H1 (cell line): Measurements from ENCODE around the gene VPS37D.

ENCODE experiments used
- BCL11A ChIP-seq, 2 experiments: IDR thresholded peaks; one replicate each; pipeline ENCODE4 v1.6.1; 2011; ENCODE audit warnings: low read depth in 2 of 2, low read length in 2 of 2, mild to moderate bottlenecking in 2 of 2
- BRCA1 ChIP-seq: IDR thresholded peaks from 2 replicates; pipeline ENCODE4 v1.6.1; 2012; ENCODE audit warnings: low read depth, low read length, improper control_type of control experiment
- CEBPB ChIP-seq: IDR thresholded peaks from 2 replicates; pipeline ENCODE4 v1.6.1; 2012; ENCODE audit warnings: low read depth, low read length
- CHD7 ChIP-seq: fragments of 300-600 bp; sonication (generic); IDR thresholded peaks from 2 replicates; pipeline ENCODE4 v1.7.1; 2012; ENCODE audit warnings: low read length, moderate library complexity, mild to moderate bottlenecking, inconsistent platforms; ENCODE audit not compliant: insufficient replicate concordance
- EGR1 ChIP-seq: IDR thresholded peaks from 2 replicates; pipeline ENCODE4 v1.6.1; 2011; ENCODE audit warnings: low read depth, low read length, borderline replicate concordance
- KDM1A ChIP-seq: fragments of 200-600, 300-600 bp; sonication (generic); IDR thresholded peaks from 2 replicates; pipeline ENCODE4 v1.7.1; 2016; ENCODE audit warnings: mild to moderate bottlenecking, low read length, borderline replicate concordance
- NRF1 ChIP-seq: IDR thresholded peaks from 2 replicates; pipeline ENCODE4 v1.6.1; 2011; ENCODE audit warnings: mild to moderate bottlenecking, low read depth, low read length, improper control_type of control experiment
- POLR2A ChIP-seq, 2 experiments: IDR thresholded peaks; 1 replicate in 1 of 2; 2 replicates in 1 of 2; pipeline ENCODE4 v1.6.1; 2011; ENCODE audit warnings: low read depth in 2 of 2, low read length in 2 of 2, mild to moderate bottlenecking in 2 of 2; ENCODE audit errors: control extremely low read depth in 1 of 2
- POLR2AphosphoS5 ChIP-seq: IDR thresholded peaks from 2 replicates; pipeline ENCODE4 v1.6.1; 2011; ENCODE audit warnings: low read depth, low read length
- TF ChIP-seq, protein P1 (sequence below), 3 experiments: IDR thresholded peaks; 1 replicate in 2 of 3; 2 replicates in 1 of 3; pipeline versions ENCODE4 v1.5.1 to v1.6.1; 2011; ENCODE audit warnings: low read length in 3 of 3, mild to moderate bottlenecking in 3 of 3, inconsistent platforms in 2 of 3, low read depth in 1 of 3, moderate library complexity in 1 of 3; ENCODE audit not compliant: insufficient read depth in 1 of 3; ENCODE audit errors: control extremely low read depth in 1 of 3

DNA sequence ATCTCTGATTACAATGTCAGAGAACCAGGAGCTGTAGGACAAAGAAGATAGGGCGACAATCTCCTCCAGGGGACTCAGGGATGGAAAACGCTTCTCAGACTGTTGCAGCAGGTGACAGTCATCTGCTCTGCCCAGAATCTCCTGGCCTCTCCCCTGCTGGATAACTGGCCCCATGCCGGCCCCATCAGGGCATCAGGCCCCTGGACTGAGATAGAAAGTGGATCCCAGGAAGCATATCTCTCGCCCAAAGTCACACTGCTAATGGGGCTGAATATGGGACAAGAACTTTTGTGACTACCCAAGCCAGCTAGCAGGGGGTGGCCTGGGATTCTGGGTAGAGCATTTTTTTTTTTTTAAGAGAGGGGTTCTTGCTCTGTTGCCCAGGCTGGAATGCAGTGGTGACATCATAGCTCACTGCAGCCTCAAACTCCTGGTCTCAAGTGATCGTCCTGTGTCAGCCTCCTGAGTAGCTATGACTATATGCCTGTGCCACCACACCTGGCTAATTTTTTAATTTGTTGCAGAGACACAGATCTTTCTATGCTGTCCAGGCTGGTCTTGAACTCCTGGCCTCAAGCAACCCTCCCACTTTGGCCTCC lies 22.8 kb upstream of the VPS37D start:
- TF ChIP-seq EGR1 (no peak), CEBPB (no peak), BCL11A (IDR thresholded peaks at IDR 0.05; ENCODE audit: low read depth in 2 of 2, low read length in 2 of 2) (no peak), POLR2A (IDR thresholded peaks at IDR 0.05; ENCODE audit: control extremely low read depth in 1 of 2, low read depth in 2 of 2, low read length in 2 of 2) (no peak), NRF1 (no peak), CHD7 (no peak), KDM1A (no peak), POLR2AphosphoS5 (no peak), BRCA1 (no peak)
- TF ChIP-seq, protein P1, sequence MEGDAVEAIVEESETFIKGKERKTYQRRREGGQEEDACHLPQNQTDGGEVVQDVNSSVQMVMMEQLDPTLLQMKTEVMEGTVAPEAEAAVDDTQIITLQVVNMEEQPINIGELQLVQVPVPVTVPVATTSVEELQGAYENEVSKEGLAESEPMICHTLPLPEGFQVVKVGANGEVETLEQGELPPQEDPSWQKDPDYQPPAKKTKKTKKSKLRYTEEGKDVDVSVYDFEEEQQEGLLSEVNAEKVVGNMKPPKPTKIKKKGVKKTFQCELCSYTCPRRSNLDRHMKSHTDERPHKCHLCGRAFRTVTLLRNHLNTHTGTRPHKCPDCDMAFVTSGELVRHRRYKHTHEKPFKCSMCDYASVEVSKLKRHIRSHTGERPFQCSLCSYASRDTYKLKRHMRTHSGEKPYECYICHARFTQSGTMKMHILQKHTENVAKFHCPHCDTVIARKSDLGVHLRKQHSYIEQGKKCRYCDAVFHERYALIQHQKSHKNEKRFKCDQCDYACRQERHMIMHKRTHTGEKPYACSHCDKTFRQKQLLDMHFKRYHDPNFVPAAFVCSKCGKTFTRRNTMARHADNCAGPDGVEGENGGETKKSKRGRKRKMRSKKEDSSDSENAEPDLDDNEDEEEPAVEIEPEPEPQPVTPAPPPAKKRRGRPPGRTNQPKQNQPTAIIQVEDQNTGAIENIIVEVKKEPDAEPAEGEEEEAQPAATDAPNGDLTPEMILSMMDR (IDR thresholded peaks at IDR 0.05; ENCODE audit: control extremely low read depth in 1 of 3, insufficient read depth in 1 of 3, low read depth in 1 of 3, low read length in 3 of 3): no peak
